Measurements from ENCODE around the gene GLYATL1. TPM values are rescaled to one million over a fixed set of nuclear protein-coding genes. Genes with fewer than 3 reads are reported as not detected.

Gene GLYATL1
- total RNA-seq, 1 experiment from 2014 or later, result not detected

- no peak for ATAC-seq
- in situ Hi-C loops (cut with HindIII; ENCODE audit: low pct_unique_long_range_greater_than_20kb, low sequenced_read_pairs), result no loop called here
- H3K4me1 ChIP-seq (ENCODE audit: control insufficient read depth, insufficient read depth, low read length), result no peaks in the 10 kb centered on the region
- no peaks in the 10 kb centered on the region for H3K36me3 ChIP-seq (ENCODE audit: control insufficient read depth, insufficient read depth, low read length)
- no TSS peak for BruUV-seq (replicated peaks)
- no peak for TF ChIP-seq TCF7L2 (IDR thresholded peaks at IDR 0.05; ENCODE audit: low read depth, low read length)
- no peak for TF ChIP-seq POLR2AphosphoS5 (IDR thresholded peaks at IDR 0.05; ENCODE audit: low read depth, low read length)
- no peak for TF ChIP-seq REST (IDR thresholded peaks at IDR 0.05; ENCODE audit: insufficient read depth in 1 of 2, low read depth in 2 of 2, low read length in 1 of 2)
- TF ChIP-seq SIN3A (IDR thresholded peaks at IDR 0.05; ENCODE audit: borderline replicate concordance, insufficient read depth, low read depth, low read length), result no peak
- no peak for TF ChIP-seq CTCF (IDR thresholded peaks at IDR 0.05)
- H3K4me3 ChIP-seq (ENCODE audit: low read depth in 2 of 2, low read length in 2 of 2), result no peak overlapping the region
- ChIA-PET CTCF (no interaction called here), POLR2A (no interaction called here)
- H3K27me3 ChIP-seq (ENCODE audit: control insufficient read depth, insufficient read depth, low read length), result 0 out of 2 replicates have a peak, but pooled peaks cover 2% of the 10 kb centered on the region
- H3K27ac ChIP-seq (ENCODE audit: low read length), result no peak overlapping the region
- intact Hi-C loops (cut with micrococcal nuclease; ENCODE audit: unreplicated experiment), result no loop called here
- H3K9me3 ChIP-seq (ENCODE audit: control insufficient read depth, insufficient read depth, low read depth, low read length), result no peaks in the 10 kb centered on the region
- no peak for DNase-seq (ENCODE audit: low read depth, low spot score)
Measured at GRCh38 chr11:58998480-58999290, 59.4 kb downstream of the GLYATL1 start.

GRCh38 chr11:58999291-58999680 lies 60.0 kb downstream of the GLYATL1 start:
- Histone ChIP-seq H3K27me3 (ENCODE audit: control insufficient read depth, insufficient read depth, low read length) (0 out of 2 replicates have a peak, but pooled peaks cover 2% of the 10 kb centered on the region), H3K9me3 (ENCODE audit: control insufficient read depth, insufficient read depth, low read depth, low read length) (no peaks in the 10 kb centered on the region), H3K36me3 (ENCODE audit: control insufficient read depth, insufficient read depth, low read length) (no peaks in the 10 kb centered on the region), H3K4me1 (ENCODE audit: control insufficient read depth, insufficient read depth, low read length) (no peaks in the 10 kb centered on the region), H3K27ac (ENCODE audit: low read length) (no peak overlapping the region), H3K4me3 (ENCODE audit: low read depth in 2 of 2, low read length in 2 of 2) (no peak overlapping the region)
- intact Hi-C loops (cut with micrococcal nuclease; ENCODE audit: unreplicated experiment), result no loop called here
- TF ChIP-seq SIN3A (IDR thresholded peaks at IDR 0.05; ENCODE audit: borderline replicate concordance, insufficient read depth, low read depth, low read length), result no peak
- no peak for TF ChIP-seq REST (IDR thresholded peaks at IDR 0.05; ENCODE audit: insufficient read depth in 1 of 2, low read depth in 2 of 2, low read length in 1 of 2)
- no peak for TF ChIP-seq POLR2AphosphoS5 (IDR thresholded peaks at IDR 0.05; ENCODE audit: low read depth, low read length)
- TF ChIP-seq CTCF (IDR thresholded peaks at IDR 0.05), result no peak
- TF ChIP-seq TCF7L2 (IDR thresholded peaks at IDR 0.05; ENCODE audit: low read depth, low read length), result no peak
- ATAC-seq, result no peak
- POLR2A ChIA-PET, result no interaction called here
- no peak for DNase-seq (ENCODE audit: low read depth, low spot score)
- CTCF ChIA-PET, result no interaction called here
- in situ Hi-C loops (cut with HindIII; ENCODE audit: low pct_unique_long_range_greater_than_20kb, low sequenced_read_pairs), result no loop called here
- BruUV-seq (replicated peaks), result no TSS peak
